GM23338 (cell line): ENCODE results near the gene PIAS4. TPM values are rescaled to one million over a fixed set of nuclear protein-coding genes. Genes with fewer than 3 reads are reported as not detected.
A peak's percentile ranks its signal among the peaks of the same experiment; 100 is the strongest.

Source experiments
- ATAC-seq: fragments of 200-7000 bp; cut with Tn5 transposase; 3 replicates; pipeline ENCODE4 v1.9.1; 2020
- DNase-seq: peaks from one replicate; pipeline ENCODE4 v3.0.0-alpha.2; 2015; ENCODE audit warnings: low spot score
- H2AFZ ChIP-seq: fragments of 200-600 bp; sonication (generic); 2 replicates; pipeline ENCODE4 v1.8.0; 2016; ENCODE audit warnings: antibody characterized with exemption, mild to moderate bottlenecking, moderate library complexity
- H3F3A ChIP-seq: fragments of 200-600 bp; sonication (generic); replicated peaks from 2 replicates; pipeline ENCODE4 v1.8.0; 2017; ENCODE audit warnings: antibody characterized with exemption, mixed run types, low read depth
- H3K27ac ChIP-seq: fragments of 200-600 bp; sonication (generic); 2 replicates; pipeline ENCODE4 v1.6.1; 2016; ENCODE audit warnings: low read depth
- H3K27me3 ChIP-seq: fragments of 200-600 bp; sonication (generic); 2 replicates; pipeline ENCODE4 v1.8.0; 2016; ENCODE audit warnings: mild to moderate bottlenecking, mixed run types, moderate library complexity; ENCODE audit not compliant: insufficient read depth
- H3K36me3 ChIP-seq: fragments of 200-600 bp; sonication (generic); 2 replicates; pipeline ENCODE4 v1.8.0; 2016; ENCODE audit warnings: mild to moderate bottlenecking; ENCODE audit not compliant: insufficient read depth
- H3K4me1 ChIP-seq: fragments of 200-600 bp; sonication (generic); 2 replicates; pipeline ENCODE4 v1.8.0; 2016; ENCODE audit warnings: mild to moderate bottlenecking, moderate library complexity; ENCODE audit not compliant: insufficient read depth
- H3K4me2 ChIP-seq: fragments of 200-600 bp; sonication (generic); 2 replicates; pipeline ENCODE4 v1.7.1; 2017; ENCODE audit warnings: mixed run types
- H3K4me3 ChIP-seq: fragments of 200-600 bp; sonication (generic); 2 replicates; pipeline ENCODE4 v1.6.1; 2016; ENCODE audit warnings: mixed run types
- H3K79me2 ChIP-seq: fragments of 200-600 bp; sonication (generic); replicated peaks from 2 replicates; pipeline ENCODE4 v1.8.0; 2017; ENCODE audit warnings: mild to moderate bottlenecking; ENCODE audit not compliant: insufficient read depth
- H3K9me2 ChIP-seq: fragments of 200-600 bp; sonication (generic); 2 replicates; pipeline ENCODE4 v1.8.0; 2017; ENCODE audit not compliant: insufficient read depth
- H4K20me1 ChIP-seq: fragments of 200-600 bp; sonication (generic); replicated peaks from 2 replicates; pipeline ENCODE4 v1.8.0; 2017; ENCODE audit warnings: mild to moderate bottlenecking; ENCODE audit not compliant: insufficient read depth
- H3K27ac Mint-ChIP-seq: 2 replicates; pipeline ENCODE4 v1.8.0; 2020; ENCODE audit warnings: inconsistent platforms, mild to moderate bottlenecking, moderate library complexity, mixed read lengths
- H3K27me3 Mint-ChIP-seq: 3 replicates; pipeline ENCODE4 v1.8.0; 2022; ENCODE audit warnings: low read depth, mild to moderate bottlenecking, moderate library complexity, mixed read lengths, inconsistent platforms; ENCODE audit not compliant: insufficient read depth, poor library complexity
- H3K36me3 Mint-ChIP-seq: 3 replicates; pipeline ENCODE4 v1.8.0; 2021; ENCODE audit warnings: low read depth, mild to moderate bottlenecking, inconsistent platforms, moderate library complexity, mixed read lengths
- H3K4me1 Mint-ChIP-seq: 3 replicates; pipeline ENCODE4 v1.8.0; 2020; ENCODE audit warnings: mild to moderate bottlenecking, inconsistent platforms, mixed read lengths
- H3K4me3 Mint-ChIP-seq: 3 replicates; pipeline ENCODE4 v1.8.0; 2021; ENCODE audit warnings: moderate library complexity, mild to moderate bottlenecking, inconsistent platforms, mixed read lengths
- H3K9me3 Mint-ChIP-seq: 3 replicates; pipeline ENCODE4 v1.8.0; 2020; ENCODE audit warnings: moderate library complexity, mild to moderate bottlenecking, inconsistent platforms, mixed read lengths
- CREB1 ChIP-seq: fragments of 250-450 bp; sonication (Bioruptor Pico); IDR thresholded peaks from 2 replicates; pipeline ENCODE4 v1.5.0; 2020; ENCODE audit warnings: low read depth, mild to moderate bottlenecking, moderate library complexity
- EZH2 ChIP-seq: fragments of 200-600 bp; sonication (generic); IDR thresholded peaks from one replicate; pipeline ENCODE4 v1.8.0; 2017; ENCODE audit warnings: antibody characterized with exemption, mild to moderate bottlenecking, low read depth; ENCODE audit not compliant: unreplicated experiment
- EZH2phosphoT487 ChIP-seq: fragments of 200-600 bp; sonication (generic); IDR thresholded peaks from one replicate; pipeline ENCODE4 v1.8.1; 2018; ENCODE audit warnings: antibody characterized with exemption; ENCODE audit not compliant: unreplicated experiment
- POLR2AphosphoS5 ChIP-seq: IDR thresholded peaks from 2 replicates; pipeline ENCODE4 v1.6.1; 2016; ENCODE audit warnings: antibody characterized with exemption, low read depth
- STAT1 ChIP-seq: IDR thresholded peaks from one replicate; pipeline ENCODE4 v1.6.1; 2016; ENCODE audit warnings: antibody characterized with exemption; ENCODE audit not compliant: unreplicated experiment
- ZNF114 ChIP-seq: fragments of 250-450 bp; sonication (Bioruptor Pico); IDR thresholded peaks from 2 replicates; pipeline ENCODE4 v1.5.0; 2020; ENCODE audit warnings: mild to moderate bottlenecking, moderate library complexity
- ZNF331 ChIP-seq: fragments of 250-450 bp; sonication (Bioruptor Pico); IDR thresholded peaks from 2 replicates; pipeline ENCODE4 v1.5.0; 2020; ENCODE audit warnings: low read depth, mild to moderate bottlenecking, moderate library complexity
- polyA plus RNA-seq: library from polyadenylated mRNA; unstranded; fragments of >200 nt; fragmentation: Nextera tagmentation; extraction: Ambion mirVana; gene quantifications from 2 replicates; pipeline ENCODE4 v1.2.1, GENCODE V29; 2016
- total RNA-seq: library from RNA; depleted of rRNA; stranded (reverse); fragments of >200 nt; shearing (Covaris generic); gene quantifications from 2 replicates; pipeline ENCODE4 v1.2.3, GENCODE V29; 2014
- TF ChIP-seq, protein P1 (sequence below): fragments of 250-450 bp; sonication (Bioruptor Pico); IDR thresholded peaks from 2 replicates; pipeline ENCODE4 v1.5.0; 2020; ENCODE audit warnings: mild to moderate bottlenecking, moderate library complexity
- TF ChIP-seq, protein P2 (sequence below): IDR thresholded peaks from one replicate; pipeline ENCODE4 v1.6.1; 2018; ENCODE audit warnings: antibody characterized with exemption; ENCODE audit not compliant: unreplicated experiment
- TF ChIP-seq, protein P3 (sequence below): IDR thresholded peaks from 2 replicates; pipeline ENCODE4 v1.6.1; 2016; ENCODE audit warnings: antibody characterized with exemption

PIAS4 gene
- total and polyA plus RNA-seq, 2 experiments from 2014 or later = 17.0 to 48.4 TPM

DNA sequence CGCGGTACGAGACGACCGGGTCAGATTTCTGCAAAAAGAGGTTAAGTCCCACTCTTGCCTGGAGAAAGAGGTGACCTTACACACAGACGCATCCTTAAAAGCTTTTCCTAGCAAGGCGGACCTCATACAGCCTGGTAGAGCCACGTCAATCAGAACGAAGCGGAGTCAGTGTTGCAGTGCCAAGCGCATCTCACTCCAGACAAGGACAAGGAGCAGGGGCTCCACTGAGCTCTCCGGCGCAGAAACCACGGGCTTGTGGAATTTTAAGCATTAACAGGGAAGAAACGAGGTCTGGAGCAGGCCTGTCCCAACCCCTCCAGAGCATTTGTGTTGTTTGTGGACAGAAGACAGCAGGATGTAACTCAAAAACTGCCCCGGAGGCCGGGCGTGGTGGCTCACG lies 29.4 kb upstream of the PIAS4 start (continued):
- TF ChIP-seq, protein P1, sequence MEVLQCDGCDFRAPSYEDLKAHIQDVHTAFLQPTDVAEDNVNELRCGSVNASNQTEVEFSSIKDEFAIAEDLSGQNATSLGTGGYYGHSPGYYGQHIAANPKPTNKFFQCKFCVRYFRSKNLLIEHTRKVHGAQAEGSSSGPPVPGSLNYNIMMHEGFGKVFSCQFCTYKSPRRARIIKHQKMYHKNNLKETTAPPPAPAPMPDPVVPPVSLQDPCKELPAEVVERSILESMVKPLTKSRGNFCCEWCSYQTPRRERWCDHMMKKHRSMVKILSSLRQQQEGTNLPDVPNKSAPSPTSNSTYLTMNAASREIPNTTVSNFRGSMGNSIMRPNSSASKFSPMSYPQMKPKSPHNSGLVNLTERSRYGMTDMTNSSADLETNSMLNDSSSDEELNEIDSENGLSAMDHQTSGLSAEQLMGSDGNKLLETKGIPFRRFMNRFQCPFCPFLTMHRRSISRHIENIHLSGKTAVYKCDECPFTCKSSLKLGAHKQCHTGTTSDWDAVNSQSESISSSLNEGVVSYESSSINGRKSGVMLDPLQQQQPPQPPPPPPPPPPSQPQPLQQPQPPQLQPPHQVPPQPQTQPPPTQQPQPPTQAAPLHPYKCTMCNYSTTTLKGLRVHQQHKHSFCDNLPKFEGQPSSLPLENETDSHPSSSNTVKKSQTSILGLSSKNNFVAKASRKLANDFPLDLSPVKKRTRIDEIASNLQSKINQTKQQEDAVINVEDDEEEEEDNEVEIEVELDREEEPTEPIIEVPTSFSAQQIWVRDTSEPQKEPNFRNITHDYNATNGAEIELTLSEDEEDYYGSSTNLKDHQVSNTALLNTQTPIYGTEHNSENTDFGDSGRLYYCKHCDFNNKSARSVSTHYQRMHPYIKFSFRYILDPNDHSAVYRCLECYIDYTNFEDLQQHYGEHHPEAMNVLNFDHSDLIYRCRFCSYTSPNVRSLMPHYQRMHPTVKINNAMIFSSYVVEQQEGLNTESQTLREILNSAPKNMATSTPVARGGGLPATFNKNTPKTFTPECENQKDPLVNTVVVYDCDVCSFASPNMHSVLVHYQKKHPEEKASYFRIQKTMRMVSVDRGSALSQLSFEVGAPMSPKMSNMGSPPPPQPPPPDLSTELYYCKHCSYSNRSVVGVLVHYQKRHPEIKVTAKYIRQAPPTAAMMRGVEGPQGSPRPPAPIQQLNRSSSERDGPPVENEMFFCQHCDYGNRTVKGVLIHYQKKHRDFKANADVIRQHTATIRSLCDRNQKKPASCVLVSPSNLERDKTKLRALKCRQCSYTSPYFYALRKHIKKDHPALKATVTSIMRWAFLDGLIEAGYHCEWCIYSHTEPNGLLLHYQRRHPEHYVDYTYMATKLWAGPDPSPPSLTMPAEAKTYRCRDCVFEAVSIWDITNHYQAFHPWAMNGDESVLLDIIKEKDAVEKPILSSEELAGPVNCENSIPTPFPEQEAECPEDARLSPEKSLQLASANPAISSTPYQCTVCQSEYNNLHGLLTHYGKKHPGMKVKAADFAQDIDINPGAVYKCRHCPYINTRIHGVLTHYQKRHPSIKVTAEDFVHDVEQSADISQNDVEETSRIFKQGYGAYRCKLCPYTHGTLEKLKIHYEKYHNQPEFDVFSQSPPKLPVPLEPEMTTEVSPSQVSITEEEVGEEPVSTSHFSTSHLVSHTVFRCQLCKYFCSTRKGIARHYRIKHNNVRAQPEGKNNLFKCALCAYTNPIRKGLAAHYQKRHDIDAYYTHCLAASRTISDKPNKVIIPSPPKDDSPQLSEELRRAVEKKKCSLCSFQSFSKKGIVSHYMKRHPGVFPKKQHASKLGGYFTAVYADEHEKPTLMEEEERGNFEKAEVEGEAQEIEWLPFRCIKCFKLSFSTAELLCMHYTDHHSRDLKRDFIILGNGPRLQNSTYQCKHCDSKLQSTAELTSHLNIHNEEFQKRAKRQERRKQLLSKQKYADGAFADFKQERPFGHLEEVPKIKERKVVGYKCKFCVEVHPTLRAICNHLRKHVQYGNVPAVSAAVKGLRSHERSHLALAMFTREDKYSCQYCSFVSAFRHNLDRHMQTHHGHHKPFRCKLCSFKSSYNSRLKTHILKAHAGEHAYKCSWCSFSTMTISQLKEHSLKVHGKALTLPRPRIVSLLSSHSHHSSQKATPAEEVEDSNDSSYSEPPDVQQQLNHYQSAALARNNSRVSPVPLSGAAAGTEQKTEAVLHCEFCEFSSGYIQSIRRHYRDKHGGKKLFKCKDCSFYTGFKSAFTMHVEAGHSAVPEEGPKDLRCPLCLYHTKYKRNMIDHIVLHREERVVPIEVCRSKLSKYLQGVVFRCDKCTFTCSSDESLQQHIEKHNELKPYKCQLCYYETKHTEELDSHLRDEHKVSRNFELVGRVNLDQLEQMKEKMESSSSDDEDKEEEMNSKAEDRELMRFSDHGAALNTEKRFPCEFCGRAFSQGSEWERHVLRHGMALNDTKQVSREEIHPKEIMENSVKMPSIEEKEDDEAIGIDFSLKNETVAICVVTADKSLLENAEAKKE (CRISPR knock-in tag) = no peak
- TF ChIP-seq, protein P2, sequence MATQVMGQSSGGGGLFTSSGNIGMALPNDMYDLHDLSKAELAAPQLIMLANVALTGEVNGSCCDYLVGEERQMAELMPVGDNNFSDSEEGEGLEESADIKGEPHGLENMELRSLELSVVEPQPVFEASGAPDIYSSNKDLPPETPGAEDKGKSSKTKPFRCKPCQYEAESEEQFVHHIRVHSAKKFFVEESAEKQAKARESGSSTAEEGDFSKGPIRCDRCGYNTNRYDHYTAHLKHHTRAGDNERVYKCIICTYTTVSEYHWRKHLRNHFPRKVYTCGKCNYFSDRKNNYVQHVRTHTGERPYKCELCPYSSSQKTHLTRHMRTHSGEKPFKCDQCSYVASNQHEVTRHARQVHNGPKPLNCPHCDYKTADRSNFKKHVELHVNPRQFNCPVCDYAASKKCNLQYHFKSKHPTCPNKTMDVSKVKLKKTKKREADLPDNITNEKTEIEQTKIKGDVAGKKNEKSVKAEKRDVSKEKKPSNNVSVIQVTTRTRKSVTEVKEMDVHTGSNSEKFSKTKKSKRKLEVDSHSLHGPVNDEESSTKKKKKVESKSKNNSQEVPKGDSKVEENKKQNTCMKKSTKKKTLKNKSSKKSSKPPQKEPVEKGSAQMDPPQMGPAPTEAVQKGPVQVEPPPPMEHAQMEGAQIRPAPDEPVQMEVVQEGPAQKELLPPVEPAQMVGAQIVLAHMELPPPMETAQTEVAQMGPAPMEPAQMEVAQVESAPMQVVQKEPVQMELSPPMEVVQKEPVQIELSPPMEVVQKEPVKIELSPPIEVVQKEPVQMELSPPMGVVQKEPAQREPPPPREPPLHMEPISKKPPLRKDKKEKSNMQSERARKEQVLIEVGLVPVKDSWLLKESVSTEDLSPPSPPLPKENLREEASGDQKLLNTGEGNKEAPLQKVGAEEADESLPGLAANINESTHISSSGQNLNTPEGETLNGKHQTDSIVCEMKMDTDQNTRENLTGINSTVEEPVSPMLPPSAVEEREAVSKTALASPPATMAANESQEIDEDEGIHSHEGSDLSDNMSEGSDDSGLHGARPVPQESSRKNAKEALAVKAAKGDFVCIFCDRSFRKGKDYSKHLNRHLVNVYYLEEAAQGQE = no peak
- TF ChIP-seq EZH2phosphoT487 = no peak

DNA sequence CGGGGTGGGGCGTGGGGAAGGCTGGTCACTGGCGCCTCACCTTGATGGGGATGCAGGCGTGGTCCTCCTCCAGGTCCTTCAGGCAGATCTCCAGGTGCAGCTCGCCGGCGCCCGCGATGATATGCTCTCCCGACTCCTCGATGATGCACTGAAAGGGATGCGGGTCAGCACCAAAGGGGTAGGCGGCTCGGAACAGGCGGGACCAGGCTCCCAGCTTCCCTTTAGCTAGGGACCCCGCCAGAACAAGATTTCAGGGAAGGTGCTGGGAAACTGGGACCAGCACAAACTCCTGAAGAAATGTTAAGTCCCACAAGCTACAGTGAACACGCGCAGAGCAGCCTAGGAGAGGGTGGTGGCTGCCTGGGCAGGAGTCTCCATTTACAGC lies 28.3 kb upstream of the PIAS4 start:
- Mint-ChIP-seq H3K27ac (peak overlapping the region; percentile 65; the same call in 1 of the 2 replicates), H3K36me3 (peaks cover 93% of the 10 kb centered on the region), H3K27me3 (peaks cover 39% of the 10 kb centered on the region), H3K4me1 (peaks cover 26% of the 10 kb centered on the region), H3K9me3 (peaks cover 9% of the 10 kb centered on the region; the same call in 2 of the 3 replicates), H3K4me3 (no peak overlapping the region)
- no peak for DNase-seq
- H3K4me3 ChIP-seq = no peak overlapping the region
- no peak overlapping the region for H3K4me2 ChIP-seq
- H3K27me3 ChIP-seq = no peaks in the 10 kb centered on the region
- peak overlapping the region; percentile 78 for H3K27ac ChIP-seq
- no peak overlapping the region for H2AFZ ChIP-seq
- peaks cover 66% of the 10 kb centered on the region for H3K79me2 ChIP-seq
- H4K20me1 ChIP-seq = peaks cover 66% of the 10 kb centered on the region
- peaks cover 78% of the 10 kb centered on the region for H3K36me3 ChIP-seq
- H3F3A ChIP-seq = peaks cover 90% of the 10 kb centered on the region
- ATAC-seq = no peak
- H3K9me2 ChIP-seq = no peaks in the 10 kb centered on the region
- peaks cover 9% of the 10 kb centered on the region; the same call in 1 of the 2 replicates for H3K4me1 ChIP-seq
- TF ChIP-seq ZNF114 (CRISPR knock-in tag) (no peak), ZNF331 (CRISPR knock-in tag) (no peak), STAT1 (no peak), EZH2 (no peak), POLR2AphosphoS5 (no peak), CREB1 (no peak)
- TF ChIP-seq, protein P3, sequence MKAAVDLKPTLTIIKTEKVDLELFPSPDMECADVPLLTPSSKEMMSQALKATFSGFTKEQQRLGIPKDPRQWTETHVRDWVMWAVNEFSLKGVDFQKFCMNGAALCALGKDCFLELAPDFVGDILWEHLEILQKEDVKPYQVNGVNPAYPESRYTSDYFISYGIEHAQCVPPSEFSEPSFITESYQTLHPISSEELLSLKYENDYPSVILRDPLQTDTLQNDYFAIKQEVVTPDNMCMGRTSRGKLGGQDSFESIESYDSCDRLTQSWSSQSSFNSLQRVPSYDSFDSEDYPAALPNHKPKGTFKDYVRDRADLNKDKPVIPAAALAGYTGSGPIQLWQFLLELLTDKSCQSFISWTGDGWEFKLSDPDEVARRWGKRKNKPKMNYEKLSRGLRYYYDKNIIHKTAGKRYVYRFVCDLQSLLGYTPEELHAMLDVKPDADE = no peak
- TF ChIP-seq, protein P2 = no peak
